Colon (tissue), 2 donors: ENCODE results near the gene CYP2C18.
"Not testable (repeated sequence)": the region's sequence is repeated elsewhere in the genome, so short reads cannot be mapped to it uniquely, and the experiment has no call there.

Source experiments
- FAIRE-seq: peaks from 2 replicates; lab custom pipeline; 2012; peaks lifted over from hg19 to GRCh38; lab: Jason Lieb, UNC
- donor health status: control.
- donor health status: control.

Gene CYP2C18

DNA sequence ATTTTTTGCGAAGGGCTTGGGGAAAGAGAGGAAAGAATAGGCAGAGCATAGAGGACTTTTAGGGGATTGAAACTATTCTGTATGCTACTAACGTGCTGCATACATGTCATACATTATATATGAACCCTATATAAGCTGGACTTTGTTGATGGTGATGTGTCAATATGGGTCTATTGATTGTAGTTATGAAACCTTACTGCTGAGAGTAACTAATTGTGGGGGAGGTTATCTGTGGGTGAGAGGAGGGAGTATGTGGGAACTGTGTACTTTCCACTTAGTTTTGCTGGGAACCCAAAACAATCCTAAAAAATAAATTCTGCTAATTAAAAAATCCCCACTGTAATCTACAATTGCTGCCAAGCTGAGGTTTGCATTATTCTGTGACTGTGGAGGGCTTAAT is 63.6 kb downstream of the CYP2C18 start:
- no peak for FAIRE-seq

DNA sequence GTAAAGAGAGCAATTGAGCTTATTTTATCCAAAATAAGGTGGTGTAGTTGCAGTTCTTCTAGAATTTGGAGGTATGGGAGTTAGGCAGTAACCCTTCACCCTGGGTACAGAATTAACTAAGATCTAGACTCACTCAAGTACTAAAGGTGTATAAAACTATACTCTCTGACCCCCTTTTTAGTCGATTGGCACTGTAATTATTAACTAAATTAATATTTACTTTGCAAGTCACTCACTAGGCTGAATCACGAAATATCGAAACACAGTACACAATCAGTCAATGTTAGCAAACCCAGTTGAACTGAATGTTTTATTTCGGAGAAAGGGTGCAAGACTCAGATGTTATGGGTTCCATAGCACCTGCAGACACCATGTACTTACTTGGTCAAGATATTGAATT is 64.3 kb downstream of the CYP2C18 start:
- no peak for FAIRE-seq

DNA sequence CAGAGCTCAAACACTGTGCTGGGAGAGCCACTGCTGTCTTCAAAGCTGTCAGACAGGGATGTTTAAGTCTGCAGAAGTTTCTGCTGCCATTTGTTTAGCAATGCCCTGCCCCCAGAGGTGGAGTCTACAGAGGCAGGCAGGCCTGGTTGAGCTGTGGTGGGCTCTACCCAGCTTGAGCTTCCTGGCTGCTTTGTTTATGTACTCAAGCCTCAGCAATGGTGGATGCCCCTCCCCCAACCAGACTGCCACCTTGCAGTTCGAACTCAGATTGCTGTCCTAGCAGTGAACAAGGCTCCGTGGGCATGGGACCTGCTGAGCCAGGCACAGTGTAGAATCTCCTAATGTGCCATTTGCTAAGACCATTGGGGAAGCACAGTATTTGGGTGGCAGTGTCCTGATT is 74.4 kb downstream of the CYP2C18 start:
- no peak for FAIRE-seq

DNA sequence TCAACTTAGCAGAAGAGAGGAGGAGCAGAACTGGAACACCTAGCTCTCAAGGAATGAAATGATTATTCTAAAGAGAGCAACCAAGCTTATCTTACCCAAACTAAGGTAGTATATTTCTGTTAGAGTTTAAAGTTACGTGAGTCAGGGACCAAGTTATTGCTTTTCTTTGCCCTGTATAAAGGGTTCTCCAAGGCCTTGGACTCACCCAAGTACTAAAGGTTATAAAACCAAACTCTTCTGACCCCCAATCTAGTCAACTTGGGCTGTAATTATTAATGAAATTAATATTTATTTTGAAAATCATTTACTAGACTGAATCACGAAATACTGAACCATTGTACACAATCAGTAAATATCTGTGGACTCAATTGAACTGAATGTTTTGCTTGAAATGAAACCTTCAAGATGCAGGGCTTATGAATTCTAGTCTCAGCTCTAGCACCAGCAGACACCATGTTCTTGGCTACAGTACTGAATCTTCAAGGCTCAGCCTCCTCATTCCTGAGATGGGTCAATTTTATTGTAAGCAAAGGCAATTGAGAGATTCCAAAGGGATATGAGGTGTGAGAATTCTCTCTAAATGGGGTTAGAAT is 77.2 kb downstream of the CYP2C18 start:
- no peak for FAIRE-seq

GRCh38 chr10:94762393-94762792 is 78.9 kb downstream of the CYP2C18 start, which contains the start of gene CYP2C19:
Gene CYP2C19 (plus strand): TSS chr10:94762681. CDS start chr10:94762706, 25 bp downstream.
- no peak for FAIRE-seq

DNA sequence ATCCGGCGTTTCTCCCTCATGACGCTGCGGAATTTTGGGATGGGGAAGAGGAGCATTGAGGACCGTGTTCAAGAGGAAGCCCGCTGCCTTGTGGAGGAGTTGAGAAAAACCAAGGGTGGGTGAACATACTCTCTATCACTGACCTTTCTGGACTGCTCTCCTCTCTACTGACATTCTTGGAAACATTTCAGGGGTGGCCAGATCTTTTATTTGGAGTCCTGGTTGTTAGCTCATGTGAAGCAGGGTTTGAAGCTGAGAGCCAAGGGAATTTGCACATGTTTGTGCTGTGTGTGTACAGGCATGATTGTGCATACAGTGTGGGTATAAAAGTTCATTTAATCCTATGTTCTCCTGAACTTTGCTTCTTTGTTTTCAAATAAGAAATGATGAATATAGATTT is 91.9 kb downstream of the CYP2C18 start:
- not testable (repeated sequence) for FAIRE-seq

DNA sequence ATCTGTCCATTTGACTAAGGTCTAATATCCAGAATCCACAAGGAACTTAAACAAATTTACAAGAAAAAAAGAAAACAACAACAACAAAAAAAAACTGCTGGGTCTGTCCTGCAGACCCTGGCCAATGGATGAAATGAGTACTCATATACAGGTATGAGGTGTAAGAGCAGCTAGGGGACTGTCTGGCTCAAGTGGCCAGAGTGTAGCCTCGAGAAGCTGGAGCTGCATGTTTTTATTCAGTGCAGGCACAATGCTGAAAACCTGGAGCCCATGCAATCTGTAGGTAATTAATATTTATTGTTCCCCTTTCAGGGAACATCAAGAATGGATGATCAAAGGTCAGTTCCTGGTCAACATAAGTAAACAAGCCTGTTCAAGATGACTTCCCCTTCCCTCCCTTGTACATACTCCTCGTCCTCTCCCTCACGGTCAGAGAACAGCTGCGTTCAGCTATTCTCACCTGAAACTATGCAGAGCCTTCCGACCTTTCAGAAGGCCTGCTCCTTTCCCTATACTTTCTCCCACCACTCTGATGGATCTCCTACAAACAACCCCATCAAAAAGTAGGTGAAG is 94.4 kb downstream of the CYP2C18 start:
- FAIRE-seq: no peak

DNA sequence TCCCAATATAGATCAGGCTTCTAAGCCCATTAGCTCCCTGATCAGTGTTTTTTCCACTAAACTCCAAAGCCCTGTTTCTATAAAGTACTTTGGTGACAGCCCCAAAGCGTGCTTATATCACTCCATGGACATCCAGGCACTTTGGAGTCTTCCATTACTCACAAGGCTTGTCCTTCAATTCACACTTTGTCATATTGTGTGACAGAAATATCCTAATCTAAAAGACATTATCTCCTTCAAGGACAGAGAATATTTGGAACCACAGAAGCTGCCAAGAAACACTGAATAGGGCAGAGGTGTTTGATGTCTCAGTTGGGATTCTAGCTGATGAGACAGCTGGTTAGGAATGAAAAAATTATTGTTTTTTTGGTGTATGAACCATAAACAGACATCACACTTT is 97.3 kb downstream of the CYP2C18 start:
- FAIRE-seq: no peak

GRCh38 chr10:94784256-94784655 is 100.7 kb downstream of the CYP2C18 start:
- no peak for FAIRE-seq

- FAIRE-seq: no peak
Measured at GRCh38 chr10:94785211-94785610, 101.7 kb downstream of the CYP2C18 start.
